CD4-positive, alpha-beta T cell treated with Interleukin-6 at 100 ng/mL for 8 hours (primary cell): ENCODE results near the gene CRADD.
"Not testable (repeated sequence)": the region's sequence is repeated elsewhere in the genome, so short reads cannot be mapped to it uniquely, and the experiment has no call there.

Source experiments
- DNase-seq: peaks from one replicate; pipeline ENCODE4 v3.0.0-alpha.2; 2020; ENCODE audit warnings: mixed read lengths, low spot score

CRADD gene

DNA sequence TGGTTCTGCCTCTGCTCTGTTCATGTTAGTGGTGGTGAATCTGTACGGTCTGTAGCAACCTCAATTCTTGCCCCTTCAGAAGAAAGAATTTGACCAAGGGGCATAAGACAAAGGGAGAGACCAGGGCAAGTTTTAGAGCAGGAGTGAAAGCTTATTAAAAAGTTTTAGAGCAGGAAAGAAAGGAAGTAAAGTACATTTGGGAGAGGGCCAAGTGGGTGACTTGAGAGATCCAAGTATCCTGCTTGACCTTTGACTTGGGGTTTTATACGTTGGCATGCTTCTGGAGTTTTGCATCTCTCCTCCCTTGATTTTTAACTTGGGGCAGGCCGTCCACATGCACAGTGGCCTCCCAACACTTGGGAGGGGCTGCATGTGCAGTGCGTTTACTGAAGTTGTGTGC lies 225.0 kb downstream of the CRADD start:
- no peak for DNase-seq

DNA sequence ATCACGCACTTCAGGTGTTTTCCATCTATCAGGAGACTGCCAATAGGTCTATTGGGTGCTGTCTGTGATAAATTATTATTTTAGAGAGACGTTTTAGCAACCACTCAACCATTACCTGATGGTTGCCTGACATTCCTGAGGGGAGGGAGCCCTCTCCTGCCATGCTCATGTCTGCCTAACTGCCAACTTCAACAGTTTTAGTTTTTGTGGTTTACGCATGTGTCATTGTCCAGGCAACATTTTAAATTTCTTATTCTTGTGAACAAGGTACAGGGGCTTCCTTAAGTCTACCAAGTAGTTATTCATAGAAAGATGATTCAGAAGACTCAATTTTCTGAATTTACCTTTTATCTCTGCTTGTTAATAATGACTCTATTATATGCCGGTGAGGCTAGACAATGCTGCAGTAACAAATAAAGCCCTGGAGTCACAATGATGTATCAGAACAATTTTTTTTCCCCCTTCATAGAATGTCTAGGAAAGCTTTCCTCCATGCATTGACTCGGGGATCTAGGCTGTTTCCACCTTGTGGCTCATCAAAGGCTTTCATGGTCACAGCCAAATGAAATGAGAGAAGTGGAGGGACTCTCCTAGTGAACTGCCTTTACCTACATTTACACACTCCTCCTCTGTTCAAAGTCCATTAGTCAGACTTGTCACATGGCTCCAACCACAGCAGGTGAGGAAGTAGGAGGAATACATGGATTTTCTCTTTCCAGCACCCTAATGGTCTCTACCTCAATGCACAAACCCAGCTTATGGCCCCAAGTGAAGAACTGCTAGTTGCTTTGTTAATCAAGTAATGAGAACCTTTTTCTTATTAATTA lies 225.8 kb downstream of the CRADD start:
- no peak for DNase-seq

DNA sequence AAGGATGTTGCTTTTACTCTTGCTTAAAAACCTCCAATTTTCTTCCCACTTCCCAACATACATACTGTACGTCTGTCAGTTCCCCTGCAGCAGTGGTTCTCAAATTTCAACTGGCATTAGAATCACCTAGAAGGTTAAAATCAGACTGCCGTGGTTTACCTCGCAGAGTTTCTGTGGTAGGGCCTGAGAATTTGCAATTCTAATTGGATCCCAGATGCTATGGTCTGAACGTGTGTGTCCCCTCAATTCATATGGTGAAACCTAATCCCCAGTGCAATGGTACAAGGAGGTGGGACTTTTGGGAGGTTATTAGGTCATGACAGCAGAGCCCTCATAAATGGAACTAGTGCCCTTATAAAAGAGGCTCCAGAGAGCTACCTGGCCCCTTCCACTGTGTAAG lies 226.9 kb downstream of the CRADD start:
- DNase-seq, result no peak

DNA sequence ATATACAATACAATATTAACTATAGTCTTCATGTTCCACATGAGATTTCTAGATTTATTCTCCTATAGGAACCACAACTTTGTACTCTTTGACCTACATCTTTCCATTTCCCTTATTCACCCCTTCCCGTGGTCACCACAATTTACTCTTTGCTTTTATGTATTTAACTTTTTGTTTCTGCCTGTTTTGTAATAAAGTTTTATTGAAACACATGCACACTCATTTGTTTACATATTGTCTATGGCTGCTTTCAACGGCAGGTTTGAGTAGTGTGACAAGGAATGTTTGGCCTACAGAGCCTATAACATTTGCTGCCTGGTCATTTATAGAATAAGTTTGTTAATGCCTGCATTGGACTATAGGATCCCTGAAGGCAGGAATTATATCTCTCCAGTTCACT lies 231.1 kb downstream of the CRADD start:
- DNase-seq, result no peak

DNA sequence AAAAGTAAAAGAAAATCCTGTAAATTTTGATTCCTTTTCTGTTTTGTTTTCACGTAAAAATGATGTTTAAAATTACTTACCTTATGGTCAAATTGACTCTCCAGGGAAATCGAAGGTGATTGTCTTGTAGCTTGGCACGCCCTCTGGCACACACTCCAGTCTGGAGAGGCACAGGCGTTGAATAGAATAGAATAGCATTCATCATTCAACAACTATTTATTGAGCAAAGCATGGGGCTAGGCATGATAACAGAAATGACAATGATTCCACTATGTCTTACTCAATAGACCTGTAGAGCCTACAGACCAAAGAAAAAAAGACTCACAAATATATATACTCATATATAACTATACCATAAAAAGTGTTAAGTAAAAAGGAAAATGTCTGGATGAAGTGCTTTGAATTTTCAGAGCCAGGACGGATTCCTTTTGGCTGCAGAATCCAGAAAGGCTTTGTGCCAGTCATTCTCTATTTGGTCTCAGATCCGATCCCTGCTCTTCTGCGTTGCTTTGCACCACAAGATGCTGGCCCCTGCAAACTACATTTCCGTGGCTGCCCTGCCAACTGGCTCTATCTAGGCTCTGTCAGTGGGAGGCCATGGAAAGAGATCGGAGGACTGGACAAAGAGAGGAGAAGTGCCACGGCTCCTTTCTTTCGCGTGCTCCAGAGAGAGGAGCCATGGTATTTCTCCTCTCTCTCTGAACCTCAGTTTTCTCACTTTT lies 231.8 kb downstream of the CRADD start:
- DNase-seq, result no peak

DNA sequence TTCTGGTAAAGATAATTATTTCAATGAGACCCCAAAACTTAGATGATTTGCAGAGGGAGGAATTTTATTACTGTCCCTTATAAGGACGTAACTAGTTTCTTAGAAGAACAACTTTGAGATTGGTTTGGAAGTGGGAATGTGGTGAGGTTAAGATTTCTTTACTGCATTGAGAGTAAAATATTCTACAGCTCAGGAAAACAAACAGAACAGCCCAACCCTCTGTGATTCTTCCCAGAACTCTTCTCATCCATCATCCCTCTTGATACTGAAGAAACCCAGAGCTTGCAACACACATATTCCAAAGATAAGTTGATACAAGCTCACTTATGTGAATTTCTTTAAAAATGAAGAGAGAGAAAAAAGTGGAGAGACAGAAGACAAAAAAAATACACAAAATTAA lies 234.2 kb downstream of the CRADD start:
- no peak for DNase-seq

DNA sequence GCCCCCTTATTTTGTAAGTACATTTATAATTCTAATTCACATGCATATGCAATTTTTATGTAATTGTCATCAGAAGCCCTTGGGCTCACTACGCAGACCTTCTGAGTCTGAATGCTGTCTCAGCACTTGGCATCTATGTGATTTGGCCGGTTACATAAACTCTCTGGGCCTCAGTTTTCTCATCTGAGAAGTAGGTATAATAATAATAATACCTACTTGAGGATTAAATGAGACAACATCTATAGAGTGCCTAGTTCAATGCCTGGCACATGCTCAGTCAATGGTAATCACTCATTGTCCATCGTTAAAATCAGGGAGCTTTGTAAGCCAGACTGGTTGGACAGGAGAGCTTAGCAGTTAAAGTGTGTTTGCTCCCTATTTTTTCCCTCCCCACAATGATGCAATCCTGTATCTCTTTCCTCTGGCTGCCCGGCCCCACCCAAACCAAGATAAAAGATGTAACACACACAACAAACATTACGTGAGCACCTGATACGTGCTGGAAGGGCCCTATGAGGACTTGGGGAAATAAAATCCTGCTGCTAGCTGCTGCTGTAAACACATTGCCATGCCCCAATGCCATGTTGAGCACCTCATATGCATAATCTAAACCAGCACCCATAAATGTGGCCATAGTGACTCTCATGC lies 235.0 kb downstream of the CRADD start:
- DNase-seq, result no peak

DNA sequence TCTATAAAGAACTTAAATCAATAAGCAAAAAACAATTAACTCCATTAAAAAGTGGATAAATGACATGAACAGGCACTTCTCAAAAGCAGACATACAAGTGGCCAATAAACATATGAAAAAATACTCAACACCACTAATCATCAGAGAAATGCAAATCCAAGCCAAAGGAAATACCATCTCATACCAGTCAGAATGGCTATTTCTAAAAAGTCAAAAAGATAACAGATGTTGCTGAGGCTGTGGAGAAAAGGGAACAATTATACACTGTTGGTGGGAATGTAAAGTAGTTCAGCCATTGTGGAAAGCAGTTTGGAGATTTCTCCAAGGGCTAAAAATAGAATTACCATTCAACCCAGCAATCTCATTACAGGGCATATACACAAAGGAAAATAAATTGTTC lies 236.7 kb downstream of the CRADD start:
- no peak for DNase-seq

DNA sequence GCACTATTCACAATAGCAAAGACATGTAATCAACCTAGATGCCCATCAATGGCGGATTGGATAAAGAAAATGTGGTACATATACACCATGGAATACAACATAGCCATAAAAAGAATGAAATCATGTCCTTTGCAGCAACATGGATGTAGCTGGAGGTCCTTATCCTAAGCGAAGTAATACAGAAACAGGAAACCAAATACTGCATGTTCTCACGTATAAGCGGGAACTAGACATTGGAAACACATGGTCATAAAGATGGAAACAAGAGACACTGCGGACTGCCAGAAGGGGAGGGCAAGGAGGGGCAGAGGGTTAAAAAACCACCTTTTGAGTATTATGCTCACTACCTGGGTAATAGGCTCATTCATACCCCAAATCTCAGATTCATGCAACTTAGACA lies 237.1 kb downstream of the CRADD start:
- DNase-seq, result no peak

DNA sequence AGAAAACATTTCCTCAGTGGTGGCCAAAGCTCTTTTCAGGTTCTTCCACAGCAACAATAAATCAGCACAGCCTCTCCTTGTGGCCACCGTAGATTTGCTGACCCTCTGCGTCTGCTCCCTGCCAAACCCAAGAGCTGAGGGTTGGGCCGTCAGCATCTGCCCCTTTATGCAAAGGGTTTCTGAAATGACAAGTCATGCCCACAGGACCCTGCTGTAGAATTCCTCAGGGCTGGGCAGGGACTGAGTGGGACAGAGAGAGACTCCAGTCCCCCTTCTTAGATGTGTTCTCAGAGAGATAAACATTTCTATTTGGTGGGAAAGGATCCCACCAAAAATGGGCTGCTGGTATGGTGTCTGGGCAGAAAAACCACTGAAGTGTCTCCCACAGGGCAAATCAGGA lies 238.2 kb downstream of the CRADD start:
- no peak for DNase-seq

DNA sequence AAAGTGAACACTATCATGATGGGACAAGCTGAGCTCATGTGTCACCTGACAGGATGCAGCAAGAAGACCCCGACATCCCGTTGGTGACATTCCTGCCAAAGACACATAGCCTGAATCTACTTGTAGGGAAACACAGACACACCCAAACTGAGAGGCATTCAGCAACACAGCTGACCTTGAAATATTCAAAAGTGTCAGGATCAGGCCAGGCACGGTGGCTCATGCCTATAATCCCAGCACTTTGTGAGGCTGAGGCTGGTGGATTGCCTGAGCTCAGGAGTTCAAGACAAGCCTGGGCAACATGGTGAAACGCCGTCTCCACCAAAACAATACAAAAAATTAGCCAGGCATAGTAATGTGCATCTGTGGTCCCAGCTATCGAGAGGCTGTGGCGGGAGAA lies 239.2 kb downstream of the CRADD start:
- DNase-seq, result no peak

DNA sequence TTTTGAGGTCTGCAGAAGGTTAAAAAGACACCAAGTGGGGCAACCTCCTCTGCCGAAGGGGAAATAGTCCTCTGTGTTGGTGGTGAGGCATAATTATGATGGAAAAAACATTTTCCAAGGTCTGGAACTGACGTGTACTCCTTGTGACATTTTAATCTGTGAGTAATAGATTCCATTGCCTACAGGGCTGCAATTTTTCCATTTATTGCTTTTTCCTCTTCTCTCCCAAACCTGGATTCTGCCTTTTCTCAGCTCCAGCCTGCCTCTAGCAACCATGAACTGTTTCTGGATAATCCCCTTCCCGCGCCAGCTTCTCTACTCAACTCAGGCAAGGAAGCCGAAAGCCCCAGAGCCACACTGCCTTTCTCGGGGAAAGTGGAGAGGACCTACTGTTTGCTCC lies 241.1 kb downstream of the CRADD start:
- no peak for DNase-seq

DNA sequence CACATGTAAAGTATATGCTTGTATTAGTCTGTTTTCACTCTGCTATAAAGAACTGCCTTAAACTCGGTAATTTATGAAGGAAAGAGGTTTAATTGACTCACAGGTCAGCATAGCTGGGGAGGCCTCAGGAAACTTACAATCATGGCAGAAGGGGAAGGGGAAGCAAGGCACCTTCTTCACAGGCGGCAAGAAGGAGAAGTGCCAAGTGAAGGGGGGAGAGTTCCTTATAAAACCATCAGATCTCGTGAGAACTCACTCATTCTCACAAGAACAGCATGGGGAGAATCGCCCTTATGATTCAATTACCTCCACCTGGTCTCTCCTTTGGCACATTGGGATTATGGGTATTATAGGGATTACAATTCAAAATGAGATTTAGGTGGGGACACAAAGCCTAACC lies 241.7 kb downstream of the CRADD start:
- DNase-seq, result no peak

DNA sequence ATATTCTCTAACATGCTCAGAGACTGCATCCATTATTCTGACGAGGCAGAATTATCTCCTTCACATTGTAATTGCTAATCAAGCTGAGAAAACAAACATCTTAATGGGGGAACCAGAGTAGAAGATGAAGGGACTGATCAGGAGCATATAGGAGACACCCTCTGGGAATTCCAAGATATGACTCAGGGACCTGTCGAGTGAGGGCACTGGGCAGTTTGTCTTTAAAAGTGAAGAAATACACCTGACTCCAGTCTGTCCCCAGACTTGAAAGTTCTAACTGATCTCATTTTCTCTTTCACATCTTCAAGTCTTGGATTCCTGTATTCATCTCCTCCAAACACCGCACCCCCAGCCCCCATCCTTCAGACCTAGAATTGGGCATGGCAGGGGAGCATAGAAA lies 244.3 kb downstream of the CRADD start:
- DNase-seq, result no peak

DNA sequence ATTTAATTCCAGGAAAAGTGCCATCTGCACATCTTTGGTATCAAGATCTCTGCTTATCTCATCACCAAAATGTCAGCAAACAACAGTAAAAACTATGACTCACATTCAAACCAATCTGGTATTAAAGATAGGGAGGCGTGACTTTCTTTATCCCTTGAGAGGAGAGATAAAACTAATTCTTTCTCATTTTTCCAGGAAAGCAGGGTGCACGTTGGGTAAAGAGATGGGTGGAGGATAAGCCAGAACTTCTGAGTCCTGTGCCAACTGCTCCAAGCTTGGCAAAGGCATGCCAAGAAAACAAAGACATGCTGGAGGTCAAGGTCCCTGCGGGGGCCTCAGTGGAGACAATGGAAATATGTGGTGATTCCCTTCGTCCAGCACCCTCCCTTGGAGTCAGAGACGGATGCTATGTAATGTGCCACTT lies 245.4 kb downstream of the CRADD start:
- DNase-seq, result no peak

DNA sequence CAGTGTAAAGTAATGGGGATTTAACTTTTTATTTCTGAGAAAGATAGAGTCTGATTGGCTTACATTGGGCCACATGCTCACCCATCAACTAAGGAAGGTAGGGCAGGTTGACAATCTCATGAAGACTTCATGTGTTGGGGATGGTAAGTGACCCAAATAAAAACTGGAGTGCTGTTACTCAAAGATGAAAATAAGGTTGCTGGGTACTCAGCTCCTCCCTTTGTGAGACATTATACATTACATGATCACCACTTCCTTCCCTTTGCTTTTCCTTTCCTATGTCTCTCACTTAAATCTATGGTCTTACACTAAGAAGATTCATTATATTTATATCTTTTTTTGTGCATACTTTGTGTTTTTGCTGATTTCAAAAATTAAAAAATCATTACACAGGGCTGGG lies 247.2 kb downstream of the CRADD start:
- no peak for DNase-seq

DNA sequence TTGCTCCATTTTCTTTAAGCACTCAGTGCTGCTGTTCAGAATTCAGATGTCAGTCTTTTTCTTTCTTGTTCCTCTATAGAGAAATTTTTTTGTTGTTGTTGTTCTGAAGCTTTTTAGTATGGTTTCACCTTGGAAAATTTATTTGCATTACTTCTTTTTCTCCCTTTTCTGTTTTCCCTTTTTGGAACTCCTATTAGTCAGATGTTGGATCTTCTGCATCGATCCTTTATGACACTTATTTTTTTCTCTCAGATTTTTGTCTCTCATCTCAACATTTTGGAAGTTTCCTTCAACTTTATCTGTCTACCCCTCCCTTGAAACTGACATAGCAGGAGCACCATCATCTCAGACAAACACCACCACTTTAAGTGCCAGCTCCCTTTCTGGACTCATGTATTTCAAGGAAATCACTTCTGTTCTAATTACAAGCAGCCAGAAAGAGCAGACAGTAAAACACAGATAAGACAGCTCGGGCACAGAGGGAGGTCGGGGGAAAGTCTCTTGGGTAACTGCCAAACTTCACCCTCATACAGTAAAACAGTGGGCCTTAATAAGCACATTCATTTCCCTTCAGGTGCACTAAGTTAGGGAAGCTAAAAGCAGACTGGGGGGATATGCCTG lies 248.5 kb downstream of the CRADD start:
- DNase-seq, result no peak

DNA sequence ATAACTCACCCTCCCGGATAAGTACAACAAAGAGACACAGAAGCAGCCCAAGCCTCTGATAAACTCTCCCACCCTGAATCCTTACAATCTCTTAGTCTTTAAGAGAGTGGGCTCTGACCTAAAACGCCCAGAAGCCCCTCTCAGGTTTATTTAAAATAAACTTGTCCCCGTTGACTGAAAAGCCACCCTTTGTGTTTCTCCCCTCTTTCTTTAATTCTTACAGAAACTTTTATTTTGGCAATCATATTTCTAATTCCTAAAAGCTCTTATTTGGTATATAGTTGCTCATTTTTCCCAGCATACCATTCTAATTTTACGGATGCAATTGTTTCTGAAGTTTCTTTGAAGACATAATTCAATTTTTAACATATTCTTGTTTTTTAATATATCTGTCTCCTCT lies 249.1 kb downstream of the CRADD start:
- no peak for DNase-seq

DNA sequence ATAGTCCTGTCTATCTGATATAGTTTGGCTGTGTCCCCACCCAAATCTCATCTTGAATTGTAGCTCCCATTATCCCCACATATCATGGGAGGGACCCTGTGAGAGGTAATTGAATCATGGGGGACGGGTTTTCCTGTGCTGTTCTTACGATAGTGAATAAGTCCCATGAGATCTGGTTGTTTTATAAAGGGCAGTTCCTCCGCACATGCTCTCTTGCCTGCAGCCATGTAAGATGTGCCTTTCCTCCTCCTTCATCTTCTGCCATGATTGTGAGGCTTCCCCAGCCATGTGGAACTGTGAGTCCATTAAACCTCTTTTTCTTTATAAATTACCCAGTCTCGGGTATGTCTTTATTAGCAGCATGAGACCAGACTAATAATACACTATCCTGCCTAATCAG lies 251.9 kb downstream of the CRADD start:
- not testable (repeated sequence) for DNase-seq

DNA sequence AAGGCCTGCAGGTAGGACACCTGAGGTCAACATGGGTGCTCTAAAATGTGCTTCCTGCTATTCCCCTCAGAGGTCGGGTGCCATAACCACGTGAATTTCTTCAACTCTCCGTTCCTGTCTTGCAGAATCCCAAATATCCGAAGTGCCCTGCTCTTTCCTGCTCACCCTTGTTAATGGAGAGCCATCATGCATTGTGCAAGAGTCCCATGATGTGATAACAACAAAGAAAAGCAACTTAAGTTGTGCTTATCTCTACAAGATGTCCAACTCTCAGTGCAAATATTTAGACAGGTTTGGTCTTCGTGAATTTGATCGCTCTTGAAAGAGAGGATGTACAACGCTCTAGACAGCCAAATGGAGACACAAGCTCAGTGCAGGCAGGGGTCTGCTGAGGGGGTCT lies 260.6 kb downstream of the CRADD start:
- no peak for DNase-seq

DNA sequence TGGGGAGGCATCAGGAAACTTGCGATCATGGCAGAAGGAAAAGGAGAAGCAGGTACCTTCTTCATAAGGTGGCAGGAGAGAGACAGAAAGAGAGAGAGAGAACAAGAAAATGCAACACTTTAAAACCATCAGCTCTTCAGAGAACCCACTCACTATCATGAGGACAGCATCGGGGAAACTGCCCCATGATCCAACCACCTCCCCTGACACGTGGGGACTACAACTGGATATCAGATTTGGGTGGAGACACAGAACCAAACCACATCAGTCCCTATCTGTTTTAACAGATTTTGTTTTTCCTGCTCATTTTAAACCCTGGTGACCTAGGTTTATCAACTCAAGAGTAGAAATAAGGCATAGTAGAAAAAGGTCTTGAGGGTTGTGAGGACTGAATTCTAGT lies 261.1 kb downstream of the CRADD start:
- no peak for DNase-seq

DNA sequence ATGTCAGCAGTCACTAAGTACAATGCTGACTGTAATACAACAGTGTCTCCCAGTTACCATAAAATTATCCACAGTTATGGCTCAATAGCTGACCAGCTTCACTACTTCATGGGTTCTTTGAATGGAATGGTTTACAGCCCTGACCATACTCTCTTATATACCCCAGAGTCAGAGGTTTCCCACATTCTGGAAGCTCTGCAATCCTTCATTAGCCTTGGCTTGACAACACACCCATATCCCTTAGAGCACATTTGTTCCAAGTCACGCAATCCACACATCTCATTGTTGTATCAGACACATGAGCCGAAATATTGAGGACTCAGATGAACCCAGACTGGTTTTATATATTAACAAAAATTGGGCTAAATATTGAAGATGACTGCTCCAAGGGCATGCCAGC lies 261.8 kb downstream of the CRADD start:
- DNase-seq, result no peak
